ENCODE measurements around the gene SORCS2.

- TF ChIP-seq CTCF (IDR thresholded peaks at IDR 0.05) (no peak), POLR2A (IDR thresholded peaks at IDR 0.05) (no peak), POLR2AphosphoS5 (IDR thresholded peaks at IDR 0.05) (no peak)
Observed at GRCh38 chr4:7572894-7573293, 380.6 kb downstream of the SORCS2 start.

Measured in prostate gland (tissue), 2 donors.